CD14-positive monocyte (primary cell): ENCODE results near the gene MASP2. TPM values are rescaled to one million over a fixed set of nuclear protein-coding genes. Genes with fewer than 3 reads are reported as not detected.

Experiments used
- DNase-seq, 3 donors: peaks; one replicate each; pipeline ENCODE4 v3.0.0-alpha.2; 2011 to 2022
- H2AFZ ChIP-seq: 2 replicates; pipeline ENCODE4 v1.6.0; 2012; ENCODE audit warnings: mild to moderate bottlenecking, low read depth, low read length, inconsistent platforms; ENCODE audit not compliant: insufficient read depth, poor library complexity, severe bottlenecking
- H3K27ac ChIP-seq, 2 donors: 1 replicate in 1 of 2; 2 replicates in 1 of 2; pipeline ENCODE4 v1.5.1; 2012 to 2013; ENCODE audit warnings: low read length in 2 of 2, control low read depth in 1 of 2, inconsistent platforms in 1 of 2, low read depth in 1 of 2, mild to moderate bottlenecking in 1 of 2
- H3K27me3 ChIP-seq, 2 donors: one replicate each; pipeline versions ENCODE4 v1.6.0 to v1.6.1; 2011 to 2013; ENCODE audit warnings: low read length in 2 of 2; ENCODE audit not compliant: control insufficient read depth in 2 of 2, insufficient read depth in 2 of 2
- H3K36me3 ChIP-seq, 2 donors: replicated peaks in 1 of 2; 1 replicate in 1 of 2; 2 replicates in 1 of 2; pipeline versions ENCODE4 v1.5.1 to v1.6.1; 2012 to 2013; ENCODE audit warnings: low read length in 2 of 2, control low read depth in 1 of 2, inconsistent platforms in 1 of 2, mild to moderate bottlenecking in 1 of 2; ENCODE audit not compliant: insufficient read depth in 2 of 2, control insufficient read depth in 1 of 2
- H3K4me1 ChIP-seq, 2 donors: 1 replicate in 1 of 2; 2 replicates in 1 of 2; pipeline versions ENCODE4 v1.5.1 to v1.6.1; 2012 to 2013; ENCODE audit warnings: low read length in 2 of 2, control low read depth in 1 of 2, inconsistent platforms in 1 of 2, mild to moderate bottlenecking in 1 of 2, moderate library complexity in 1 of 2; ENCODE audit not compliant: insufficient read depth in 2 of 2, control insufficient read depth in 1 of 2
- H3K4me2 ChIP-seq: replicated peaks from 2 replicates; pipeline ENCODE3; 2012; ENCODE audit warnings: low read length, moderate library complexity, mild to moderate bottlenecking; ENCODE audit not compliant: poor library complexity, severe bottlenecking; ENCODE audit errors: extremely low read depth
- H3K4me3 ChIP-seq, 3 experiments: fragments of 200-600 bp in 1 of 3; sonication (generic) in 1 of 3; replicated peaks in 1 of 3; 1 replicate in 2 of 3; 2 replicates in 1 of 3; pipeline ENCODE4 v1.5.1; 2011 to 2013; ENCODE audit warnings: low read length in 3 of 3, mild to moderate bottlenecking in 3 of 3, control low read depth in 2 of 3, low read depth in 2 of 3, inconsistent platforms in 1 of 3, moderate library complexity in 1 of 3
- H3K79me2 ChIP-seq: 2 replicates; pipeline ENCODE4 v1.6.0; 2012; ENCODE audit warnings: mild to moderate bottlenecking, control low read depth, inconsistent platforms, low read length, moderate library complexity; ENCODE audit not compliant: insufficient read depth
- H3K9ac ChIP-seq: 2 replicates; pipeline ENCODE4 v1.6.0; 2017; ENCODE audit warnings: low read length, mild to moderate bottlenecking; ENCODE audit not compliant: insufficient read depth, poor library complexity, severe bottlenecking
- H3K9me3 ChIP-seq, 2 donors: replicated peaks in 1 of 2; 1 replicate in 1 of 2; 2 replicates in 1 of 2; pipeline versions ENCODE4 v1.5.1 to v1.6.1; 2012 to 2013; ENCODE audit warnings: low read length in 2 of 2, control low read depth in 1 of 2; ENCODE audit not compliant: control insufficient read depth in 1 of 2, insufficient read depth in 1 of 2
- H4K20me1 ChIP-seq: 2 replicates; pipeline ENCODE4 v1.6.0; 2012; ENCODE audit warnings: mild to moderate bottlenecking, low read length, control low read depth, moderate library complexity; ENCODE audit not compliant: insufficient read depth
- H3K27ac Mint-ChIP-seq, 7 donors: one replicate each; pipeline ENCODE4 v1.8.0; 2020; ENCODE audit warnings: mild to moderate bottlenecking in 7 of 7, mixed read lengths in 7 of 7, moderate library complexity in 6 of 7, inconsistent platforms in 2 of 7
- H3K27me3 Mint-ChIP-seq, 3 donors: one replicate each; pipeline ENCODE4 v1.8.0; 2021 to 2022; ENCODE audit warnings: low read depth in 3 of 3, mild to moderate bottlenecking in 3 of 3, mixed read lengths in 3 of 3, moderate library complexity in 3 of 3, inconsistent platforms in 1 of 3
- H3K36me3 Mint-ChIP-seq, 2 donors: one replicate each; pipeline ENCODE4 v1.8.0; 2020; ENCODE audit warnings: mixed read lengths in 2 of 2, inconsistent platforms in 1 of 2, mild to moderate bottlenecking in 1 of 2
- H3K4me1 Mint-ChIP-seq: one replicate; pipeline ENCODE4 v1.8.0; 2020; ENCODE audit warnings: mild to moderate bottlenecking, mixed read lengths
- H3K4me3 Mint-ChIP-seq, 2 donors: one replicate each; pipeline ENCODE4 v1.8.0; 2020; ENCODE audit warnings: mild to moderate bottlenecking in 2 of 2, mixed read lengths in 2 of 2, moderate library complexity in 1 of 2
- H3K9me3 Mint-ChIP-seq, 7 donors: one replicate each; pipeline ENCODE4 v1.8.0; 2020 to 2022; ENCODE audit warnings: mixed read lengths in 7 of 7, mild to moderate bottlenecking in 6 of 7, moderate library complexity in 6 of 7, inconsistent platforms in 2 of 7
- WGBS: methylation state at CpG from one replicate; pipeline ENCODE4 v1.1.5; 2013; ENCODE audit warnings: missing lambda C conversion rate; ENCODE audit not compliant: insufficient coverage; 5-methylcytosine and 5-hydroxymethylcytosine counted together
- intact Hi-C, 2 donors: fragments of 100-400 bp; cut with micrococcal nuclease; formaldehyde crosslinking; loops; one replicate each; pipeline versions ENCODE4 v1.15.0 to v1.15.1; 2023
- polyA plus RNA-seq, 3 donors: library from polyadenylated mRNA; depleted of rRNA in 1 of 3; unstranded in 2 of 3; stranded (reverse) in 1 of 3; fragments of 300-500 nt in 2 of 3; fragments of >200 nt in 1 of 3; fragmentation: Illumina TruSeq in 2 of 3; gene quantifications; 1 replicate in 2 of 3; 2 replicates in 1 of 3; pipeline ENCODE4 v1.2.3, GENCODE V29; 2012 to 2021
- TF ChIP-seq, protein P1 (sequence below): fragments of 200-600 bp; IDR thresholded peaks from one replicate; pipeline ENCODE4 v1.8.0; 2022; ENCODE audit warnings: antibody characterized with exemption, mild to moderate bottlenecking

Gene MASP2
- polyA plus RNA-seq, 3 donors: not detected

DNA sequence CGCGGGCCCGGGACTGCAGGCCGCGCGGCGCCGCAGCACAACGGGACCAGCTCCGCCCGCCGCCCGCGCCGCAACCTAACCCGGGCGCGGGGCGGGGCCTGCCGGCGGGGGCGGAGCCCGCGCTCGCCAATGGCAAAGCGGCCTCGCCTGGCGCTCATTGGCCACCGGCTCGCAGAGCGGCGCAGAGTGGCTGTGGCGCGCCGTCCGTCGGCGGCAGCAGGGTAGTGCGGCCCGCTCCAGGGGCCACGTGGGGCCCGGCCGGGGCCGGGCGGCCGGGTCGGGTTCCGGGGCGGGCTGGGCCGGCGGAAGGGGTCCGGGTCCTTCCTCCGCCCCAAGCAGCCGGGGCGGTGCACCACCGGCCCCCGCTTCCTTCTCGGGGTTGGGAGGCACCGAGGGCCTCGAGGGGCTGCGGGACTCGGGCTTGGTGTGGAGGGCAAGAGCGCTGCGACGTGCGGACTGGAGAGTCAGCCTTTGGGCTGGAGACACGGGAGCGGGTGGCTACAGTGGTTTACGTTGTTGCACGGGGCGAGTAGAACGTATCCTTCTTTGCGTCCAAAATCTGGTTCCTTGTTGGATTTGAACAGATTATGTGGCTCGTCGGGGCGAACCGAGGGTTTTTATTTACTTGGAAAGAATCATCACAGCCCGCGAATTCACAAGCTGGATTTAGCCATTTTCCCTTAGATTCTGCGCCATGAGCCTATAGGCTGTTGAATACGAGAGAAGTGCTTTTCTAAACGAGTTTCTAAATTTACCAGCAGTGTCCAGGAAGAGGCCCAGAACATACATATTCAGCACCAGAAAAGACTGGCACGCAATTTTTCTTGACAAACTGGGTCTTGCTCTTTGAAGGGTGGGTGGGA is 13.2 kb upstream of the MASP2 start, which contains the start of gene SRM:
SRM (minus strand) TSS at position 51 of the 863 bp plus-strand sequence. CDS start 75 bp downstream, outside the sequence.
- H3K27me3 ChIP-seq: no peaks in the 10 kb centered on the region
- Mint-ChIP-seq H3K27me3 (no peaks in the 10 kb centered on the region), H3K4me1 (peaks cover 21% of the 10 kb centered on the region), H3K36me3 (peaks cover 20 to 46% of the 10 kb centered on the region in 2 donors), H3K4me3 (peak within 1 kb of the TSS; percentile 93 to 97), H3K27ac (peak within 1 kb of the TSS; percentile 46 to 90 (median 78)), H3K9me3 (peaks cover 0 to 5% (median 2%) of the 10 kb centered on the region in 7 donors)
- intact Hi-C loops: loop anchor here in 1 of 2 donors (2.0 kb wide), 1 partner anchor 45 kb away; no protein-coding TSS in a partner anchor
- H3K4me3 ChIP-seq: peak within 1 kb of the TSS; percentile 82 to 97 (median 96)
- no peaks in the 10 kb centered on the region for H4K20me1 ChIP-seq
- WGBS: under 1% methylated on average over 74 of the region's 83 CpGs
- peak within 1 kb of the TSS; percentile 94 for H2AFZ ChIP-seq
- peak within 1 kb of the TSS; percentile 78 for H3K9ac ChIP-seq
- H3K4me2 ChIP-seq: peak within 1 kb of the TSS; percentile 97
- H3K4me1 ChIP-seq: peaks cover 16 to 23% of the 10 kb centered on the region in 2 donors
- peak; percentile 77 to 90 (median 83) for DNase-seq
- H3K9me3 ChIP-seq: no peaks in the 10 kb centered on the region
- peak within 1 kb of the TSS; percentile 33 to 75 for H3K27ac ChIP-seq
- TF ChIP-seq, protein P1, sequence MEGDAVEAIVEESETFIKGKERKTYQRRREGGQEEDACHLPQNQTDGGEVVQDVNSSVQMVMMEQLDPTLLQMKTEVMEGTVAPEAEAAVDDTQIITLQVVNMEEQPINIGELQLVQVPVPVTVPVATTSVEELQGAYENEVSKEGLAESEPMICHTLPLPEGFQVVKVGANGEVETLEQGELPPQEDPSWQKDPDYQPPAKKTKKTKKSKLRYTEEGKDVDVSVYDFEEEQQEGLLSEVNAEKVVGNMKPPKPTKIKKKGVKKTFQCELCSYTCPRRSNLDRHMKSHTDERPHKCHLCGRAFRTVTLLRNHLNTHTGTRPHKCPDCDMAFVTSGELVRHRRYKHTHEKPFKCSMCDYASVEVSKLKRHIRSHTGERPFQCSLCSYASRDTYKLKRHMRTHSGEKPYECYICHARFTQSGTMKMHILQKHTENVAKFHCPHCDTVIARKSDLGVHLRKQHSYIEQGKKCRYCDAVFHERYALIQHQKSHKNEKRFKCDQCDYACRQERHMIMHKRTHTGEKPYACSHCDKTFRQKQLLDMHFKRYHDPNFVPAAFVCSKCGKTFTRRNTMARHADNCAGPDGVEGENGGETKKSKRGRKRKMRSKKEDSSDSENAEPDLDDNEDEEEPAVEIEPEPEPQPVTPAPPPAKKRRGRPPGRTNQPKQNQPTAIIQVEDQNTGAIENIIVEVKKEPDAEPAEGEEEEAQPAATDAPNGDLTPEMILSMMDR: peak; percentile 52
- peaks cover 12% of the 10 kb centered on the region for H3K79me2 ChIP-seq
- peaks cover 17 to 36% of the 10 kb centered on the region in 2 donors for H3K36me3 ChIP-seq

DNA sequence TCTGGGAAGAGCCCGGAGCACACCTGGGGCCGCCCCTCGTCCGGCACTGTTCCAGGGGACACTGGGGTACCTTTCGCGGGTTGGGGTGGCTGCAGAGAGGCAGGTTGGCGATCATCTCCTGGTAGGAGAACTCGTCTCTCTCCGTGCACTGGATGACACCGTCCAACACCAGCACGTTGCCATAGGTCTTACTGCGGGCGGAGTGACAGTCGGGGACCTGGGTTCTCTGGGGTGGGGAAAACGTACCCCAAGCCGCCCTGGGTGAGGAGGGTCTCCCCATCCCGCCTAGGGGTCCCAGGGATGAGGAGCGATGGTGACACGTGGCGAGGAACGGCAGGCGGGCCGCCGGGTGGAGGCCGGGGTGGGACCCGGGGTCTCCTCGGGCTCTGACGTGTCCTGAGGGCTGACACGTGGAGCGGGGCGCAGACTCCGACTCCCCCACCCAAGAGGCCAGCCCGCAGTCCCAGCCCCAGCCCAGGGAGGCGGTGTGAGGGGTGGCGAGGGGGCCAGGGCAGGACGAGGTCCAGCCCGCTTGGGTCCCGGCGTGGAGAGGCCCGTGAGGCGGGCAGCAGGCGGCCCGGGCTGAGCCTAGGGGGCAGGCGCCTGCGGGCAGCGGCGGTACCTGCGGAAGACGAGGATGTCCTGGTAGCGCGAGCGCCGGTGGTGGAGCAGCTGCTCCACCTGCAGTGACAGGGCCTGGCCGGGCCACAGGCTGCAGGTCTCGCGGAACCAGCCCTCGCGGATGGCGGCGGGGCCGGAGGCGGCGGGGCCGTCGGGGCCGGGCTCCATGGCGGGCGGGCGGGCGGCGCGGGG is 12.3 kb upstream of the MASP2 start:
- Histone ChIP-seq H4K20me1 (no peaks in the 10 kb centered on the region), H3K36me3 (peaks cover 16 to 37% of the 10 kb centered on the region in 2 donors), H3K79me2 (peaks cover 12% of the 10 kb centered on the region), H3K4me2 (peak overlapping the region; percentile 97), H2AFZ (peak overlapping the region; percentile 86), H3K9me3 (no peaks in the 10 kb centered on the region), H3K4me1 (peaks cover 16 to 23% of the 10 kb centered on the region in 2 donors), H3K27ac (peak overlapping the region in 1 of 2 donors; percentile 51), H3K4me3 (peak overlapping the region; percentile 55 to 86 (median 75)), H3K9ac (peak overlapping the region; percentile 77), H3K27me3 (no peaks in the 10 kb centered on the region)
- peak overlapping the region in 6 of 7 donors; percentile 46 to 90 (median 76) for H3K27ac Mint-ChIP-seq
- no peaks in the 10 kb centered on the region for H3K27me3 Mint-ChIP-seq
- 3% methylated on average over 65 of the region's 72 CpGs for WGBS
- peaks cover 21% of the 10 kb centered on the region for H3K4me1 Mint-ChIP-seq
- TF ChIP-seq, protein P1: no peak
- H3K36me3 Mint-ChIP-seq: peaks cover 21 to 49% of the 10 kb centered on the region in 2 donors
- H3K4me3 Mint-ChIP-seq: peak overlapping the region; percentile 93 to 97
- H3K9me3 Mint-ChIP-seq: peaks cover 0 to 3% (median 0%) of the 10 kb centered on the region in 7 donors
- intact Hi-C loops: loop anchor here in 1 of 2 donors (2.0 kb wide), 1 partner anchor 45 kb away; no protein-coding TSS in a partner anchor
- no peak for DNase-seq
